SK-N-MC (cell line): ENCODE measurements around the gene SP6.

Experiments used
- DNase-seq: peaks from one replicate; pipeline ENCODE4 v3.0.0-alpha.2; 2011; ENCODE audit warnings: low read depth, low spot score
- H3K27ac ChIP-seq: fragments of 200-600 bp; sonication (generic); 2 replicates; pipeline ENCODE4 v1.5.1; 2016; ENCODE audit warnings: mixed run types
- H3K36me3 ChIP-seq: fragments of 200-600 bp; sonication (generic); 2 replicates; pipeline ENCODE4 v1.6.1; 2017; ENCODE audit warnings: antibody characterized with exemption, low read length, mixed read lengths; ENCODE audit not compliant: insufficient read depth
- H3K4me3 ChIP-seq: fragments of 200-600 bp; sonication (generic); 2 replicates; pipeline ENCODE4 v1.5.1; 2016
- H3K9ac ChIP-seq: fragments of 200-600 bp; sonication (generic); 2 replicates; pipeline ENCODE4 v1.8.0; 2017; ENCODE audit warnings: mixed run types, mixed read lengths; ENCODE audit not compliant: insufficient read length
- H3K9me3 ChIP-seq: fragments of 200-600 bp; sonication (generic); 2 replicates; pipeline ENCODE4 v1.6.1; 2017; ENCODE audit warnings: low read depth, mild to moderate bottlenecking, antibody characterized with exemption, low read length, moderate library complexity, mixed read lengths
- EZH2 ChIP-seq: fragments of 200-600 bp; sonication (generic); IDR thresholded peaks from one replicate; pipeline ENCODE4 v1.6.1; 2017; ENCODE audit warnings: antibody characterized with exemption
- FOXP2 ChIP-seq: optimal IDR thresholded peaks from 2 replicates; pipeline ENCODE3; 2011; ENCODE audit warnings: mild to moderate bottlenecking, moderate library complexity; ENCODE audit not compliant: insufficient read depth; ENCODE audit errors: extremely low read length, control extremely low read depth
- POLR2AphosphoS5 ChIP-seq: IDR thresholded peaks from 2 replicates; pipeline ENCODE4 v1.6.1; 2012; ENCODE audit warnings: mild to moderate bottlenecking, low read depth, low read length, borderline replicate concordance

SP6 gene

GRCh38 chr17:47834756-47835155 lies 16.2 kb downstream of the SP6 start:
- no peak for DNase-seq
- TF ChIP-seq FOXP2 (no peak), EZH2 (no peak), POLR2AphosphoS5 (no peak)
- no peak overlapping the region for H3K4me3 ChIP-seq
- H3K36me3 ChIP-seq, result no peaks in the 10 kb centered on the region
- H3K9ac ChIP-seq, result no peak overlapping the region
- H3K9me3 ChIP-seq, result no peaks in the 10 kb centered on the region
- H3K27ac ChIP-seq, result no peak overlapping the region

GRCh38 chr17:47831934-47832327 lies 19.0 kb downstream of the SP6 start:
- H3K9me3 ChIP-seq, result no peaks in the 10 kb centered on the region
- peak overlapping the region; percentile 91 for H3K4me3 ChIP-seq
- peaks cover 6% of the 10 kb centered on the region for H3K36me3 ChIP-seq
- TF ChIP-seq EZH2 (no peak), POLR2AphosphoS5 (no peak)
- DNase-seq, result no peak
- peak overlapping the region; percentile 16 for H3K9ac ChIP-seq
- H3K27ac ChIP-seq, result no peak overlapping the region

DNA sequence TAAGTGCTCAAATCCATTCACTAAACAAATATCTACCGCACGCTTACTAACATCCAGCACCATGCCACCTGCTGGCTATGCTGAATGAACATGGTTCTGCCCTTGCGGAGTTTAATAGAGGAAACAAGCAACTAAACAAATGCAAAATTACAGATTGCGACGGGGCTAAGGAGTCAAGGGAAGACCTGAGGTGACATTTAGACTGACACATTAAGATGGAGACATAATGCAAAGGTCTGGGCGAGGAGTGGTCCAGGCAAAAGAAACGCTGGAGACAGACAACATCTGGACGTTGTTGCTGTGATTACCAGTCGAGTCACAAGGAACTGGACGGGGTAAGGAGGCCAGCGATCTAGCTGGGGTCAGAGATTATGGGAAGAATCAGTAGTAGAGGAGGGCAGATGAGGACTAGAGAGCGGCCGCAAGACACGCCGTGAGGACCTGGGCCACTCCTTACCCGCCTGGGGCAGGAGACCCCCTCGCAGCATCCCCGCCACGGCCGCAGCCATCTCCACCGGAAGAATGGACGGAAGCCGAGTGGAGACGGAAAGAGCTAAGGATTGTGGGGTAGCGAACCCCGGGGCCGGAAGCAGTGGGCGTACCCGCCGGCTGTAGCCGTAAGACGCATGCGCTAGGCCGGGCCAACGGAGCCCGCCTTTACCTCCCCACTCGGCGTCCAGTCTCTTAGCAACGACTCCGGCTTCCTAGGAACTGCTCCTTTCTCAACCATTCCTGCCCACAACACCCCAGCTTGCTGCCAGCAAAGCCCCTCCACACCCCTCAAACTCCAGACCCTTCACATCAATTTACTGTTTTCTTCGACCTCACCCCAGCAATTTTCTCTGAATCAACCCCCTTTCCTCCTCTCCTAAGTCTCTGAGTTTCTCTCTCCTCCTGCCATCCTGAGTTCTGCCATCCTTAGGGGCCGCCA lies 19.7 kb downstream of the SP6 start, which contains the start of the genes LRRC46 and MRPL10:
Gene LRRC46, plus strand, starts transcription at position 668 of the 931 bp plus-strand sequence. CDS start 320 bp downstream, outside the sequence.
Gene MRPL10, minus strand, starts transcription at position 539 of the 931 bp plus-strand sequence. Its CDS starts 30 bp downstream, at position 509.
- peak within 1 kb of the TSS; percentile 91 for H3K4me3 ChIP-seq
- TF ChIP-seq FOXP2 (peak; percentile 66), POLR2AphosphoS5 (peak; percentile 97), EZH2 (no peak)
- peak within 1 kb of the TSS; percentile 40; the same call in 1 of the 2 replicates for H3K27ac ChIP-seq
- no peaks in the 10 kb centered on the region for H3K9me3 ChIP-seq
- DNase-seq, result peak; percentile 70
- H3K9ac ChIP-seq, result peak within 1 kb of the TSS; percentile 87
- H3K36me3 ChIP-seq, result peaks cover 13% of the 10 kb centered on the region

GRCh38 chr17:47830396-47831002 lies 20.5 kb downstream of the SP6 start:
- Histone ChIP-seq H3K9ac (peak overlapping the region; percentile 87), H3K27ac (no peak overlapping the region), H3K36me3 (peaks cover 14% of the 10 kb centered on the region), H3K4me3 (peak overlapping the region; percentile 91), H3K9me3 (no peaks in the 10 kb centered on the region)
- DNase-seq, result no peak
- TF ChIP-seq POLR2AphosphoS5, result no peak
- TF ChIP-seq FOXP2, result no peak
- TF ChIP-seq EZH2, result no peak

GRCh38 chr17:47829870-47830269 lies 21.1 kb downstream of the SP6 start:
- TF ChIP-seq EZH2 (no peak), POLR2AphosphoS5 (no peak), FOXP2 (no peak)

GRCh38 chr17:47823519-47823918 lies 27.4 kb downstream of the SP6 start:
- Histone ChIP-seq H3K9me3 (no peaks in the 10 kb centered on the region), H3K9ac (no peak overlapping the region), H3K36me3 (peaks cover 21% of the 10 kb centered on the region), H3K27ac (no peak overlapping the region), H3K4me3 (no peak overlapping the region)
- TF ChIP-seq FOXP2, result no peak
- no peak for TF ChIP-seq EZH2
- no peak for TF ChIP-seq POLR2AphosphoS5
- no peak for DNase-seq

More at GRCh38 chr17:47829870-47830269, 21.1 kb downstream of the SP6 start:
- H3K27ac ChIP-seq, result no peak overlapping the region
- no peak for DNase-seq
- no peaks in the 10 kb centered on the region for H3K9me3 ChIP-seq
- no peak overlapping the region for H3K4me3 ChIP-seq
- H3K36me3 ChIP-seq, result peaks cover 14% of the 10 kb centered on the region
- H3K9ac ChIP-seq, result no peak overlapping the region

- Histone ChIP-seq H3K27ac (no peak overlapping the region), H3K36me3 (peaks cover 21% of the 10 kb centered on the region), H3K9me3 (no peaks in the 10 kb centered on the region), H3K4me3 (no peak overlapping the region), H3K9ac (no peak overlapping the region)
- DNase-seq, result no peak
- no peak for TF ChIP-seq EZH2
- no peak for TF ChIP-seq POLR2AphosphoS5
- no peak for TF ChIP-seq FOXP2
These were observed 28.2 kb downstream of the SP6 start for GRCh38 chr17:47822785-47823184.

- Histone ChIP-seq H3K4me3 (peak within 1 kb of the TSS; percentile 73), H3K9me3 (no peaks in the 10 kb centered on the region), H3K9ac (no peak within 1 kb of the TSS), H3K27ac (no peak within 1 kb of the TSS), H3K36me3 (peaks cover 13% of the 10 kb centered on the region)
- TF ChIP-seq EZH2 (no peak), POLR2AphosphoS5 (no peak), FOXP2 (no peak)
- DNase-seq, result no peak
These were observed 29.3 kb downstream of the SP6 start, which contains the start of gene OSBPL7 for GRCh38 chr17:47821424-47822391. Gene OSBPL7 (minus strand): TSS chr17:47821794. CDS start chr17:47820278, 1,516 bp downstream.
